DND-41 (cell line): ENCODE results near the gene DSN1.

Experiments
- CTCF ChIP-seq: IDR thresholded peaks from 2 replicates; pipeline ENCODE4 v1.5.1; 2012; ENCODE audit warnings: borderline replicate concordance, low read length, moderate library complexity, mild to moderate bottlenecking; ENCODE audit not compliant: poor library complexity, severe bottlenecking; ENCODE audit errors: extremely low read depth
- EZH2 ChIP-seq: IDR thresholded peaks from 3 replicates; pipeline ENCODE4 v1.6.1; 2012; ENCODE audit warnings: borderline replicate concordance, low read depth, mild to moderate bottlenecking, moderate library complexity, low read length, inconsistent platforms; ENCODE audit not compliant: severe bottlenecking

DNA sequence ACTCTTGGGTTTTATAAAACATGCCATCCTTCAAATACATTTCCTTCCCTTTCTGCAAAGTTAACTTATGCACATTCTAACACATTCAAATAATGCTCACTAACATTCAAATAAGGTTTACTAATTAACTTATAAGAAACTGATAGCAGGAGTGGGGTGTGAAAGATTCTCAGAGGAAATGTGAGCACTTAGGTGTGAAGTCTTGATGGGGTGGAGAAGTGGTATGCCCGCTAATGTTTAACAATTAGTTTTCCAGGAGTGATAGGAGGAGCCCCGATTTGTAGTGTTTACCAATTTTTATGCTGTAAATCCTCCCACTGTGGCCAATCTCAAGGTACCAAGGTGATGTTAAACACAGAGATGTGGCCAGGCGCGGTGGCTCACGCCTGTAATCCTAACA is 18.3 kb upstream of the DSN1 start:
- TF ChIP-seq CTCF (no peak), EZH2 (no peak)
